K562 (cell line): ENCODE measurements around the gene KLF1. TPM values are rescaled to one million over a fixed set of nuclear protein-coding genes. Genes with fewer than 3 reads are reported as not detected.
A peak's percentile ranks its signal among the peaks of the same experiment; 100 is the strongest.

Source experiments
- ATAC-seq: fragments of 200-7000 bp; cut with Tn5 transposase; 3 replicates; pipeline ENCODE4 v1.9.1; 2020; ENCODE audit warnings: moderate library complexity
- BruUV-seq: library from RNA; stranded (reverse); fragments of 400-500 nt; replicated peaks from 2 replicates; lab custom pipeline; 2021; lab: Mats Ljungman, UMichigan
- CTCF ChIA-PET: fragments of 300-600 bp; formaldehyde crosslinking; extraction: SDS; loops from one replicate; lab custom pipeline; 2021; ENCODE audit warnings: low intra/inter-chr PET ratio; lab: Yijun Ruan, JAX
- POLR2A ChIA-PET: fragments of 300-600, 350-650 bp; sonication (Branson Sonifier 250); formaldehyde crosslinking; extraction: SDS; loops from one replicate; lab custom pipeline; 2021; ENCODE audit warnings: antibody characterized with exemption, inconsistent platforms; lab: Yijun Ruan, JAX
- DNase-seq, 4 experiments: peaks; one replicate each; pipeline versions ENCODE4 v3.0.0 to v3.0.0-alpha.2; 2011 to 2018; ENCODE audit warnings: low spot score in 3 of 4, mixed read lengths in 3 of 4; ENCODE audit errors: extremely low read depth in 1 of 4
- FAIRE-seq: peaks from 2 replicates; lab custom pipeline; 2011; peaks lifted over from hg19 to GRCh38; lab: Jason Lieb, UNC
- H2AFZ ChIP-seq: 2 replicates; pipeline ENCODE4 v1.6.0; 2011; ENCODE audit warnings: low read depth, low read length, control low read depth, inconsistent platforms
- H3K27ac ChIP-seq: fragments of 200-600 bp; 3 replicates; pipeline ENCODE4 v1.8.0; 2011; ENCODE audit warnings: low read depth, mild to moderate bottlenecking, control low read depth, inconsistent platforms, low read length, moderate library complexity, mixed read lengths; ENCODE audit errors: extremely low read depth
- H3K27me3 ChIP-seq, 2 experiments: fragments of 300-600 bp in 1 of 2; 2 replicates in 1 of 2; 3 replicates in 1 of 2; pipeline versions ENCODE4 v1.6.0 to v1.8.0; 2011; ENCODE audit warnings: inconsistent platforms in 2 of 2, low read length in 2 of 2, mild to moderate bottlenecking in 1 of 2, mixed read lengths in 1 of 2, moderate library complexity in 1 of 2; ENCODE audit not compliant: control insufficient read depth in 2 of 2, insufficient read depth in 2 of 2
- H3K36me3 ChIP-seq: fragments of 300-600 bp; 3 replicates; pipeline ENCODE4 v1.8.0; 2011; ENCODE audit warnings: mild to moderate bottlenecking, low read length, inconsistent platforms; ENCODE audit not compliant: control insufficient read depth, insufficient read depth
- H3K4me1 ChIP-seq, 2 experiments: fragments of 200-600 bp in 1 of 2; replicated peaks in 1 of 2; 2 replicates in 1 of 2; 3 replicates in 1 of 2; pipeline versions ENCODE4 v1.5.1 to v1.8.0; 2011; ENCODE audit warnings: inconsistent platforms in 2 of 2, low read length in 2 of 2, mild to moderate bottlenecking in 1 of 2, mixed read lengths in 1 of 2, moderate library complexity in 1 of 2; ENCODE audit not compliant: control insufficient read depth in 2 of 2, insufficient read depth in 2 of 2
- H3K4me2 ChIP-seq: 2 replicates; pipeline ENCODE4 v1.6.1; 2011; ENCODE audit warnings: low read length, control low read depth, inconsistent platforms, mixed read lengths; ENCODE audit not compliant: insufficient read depth
- H3K4me3 ChIP-seq: fragments of 200-600 bp; sonication (generic), shearing (Covaris generic); 2 replicates; pipeline ENCODE4 v1.5.1; 2016; ENCODE audit warnings: control low read depth, inconsistent platforms
- H3K79me2 ChIP-seq: fragments of 200-600 bp; 3 replicates; pipeline ENCODE4 v1.8.0; 2011; ENCODE audit warnings: low read length, inconsistent platforms; ENCODE audit not compliant: control insufficient read depth, insufficient read depth
- H3K9ac ChIP-seq, 2 experiments: 2 replicates each; pipeline versions ENCODE4 v1.6.0 to v1.6.1; 2011; ENCODE audit warnings: low read depth in 2 of 2, low read length in 2 of 2, control low read depth in 1 of 2, inconsistent platforms in 1 of 2, mild to moderate bottlenecking in 1 of 2, mixed read lengths in 1 of 2; ENCODE audit not compliant: insufficient read depth in 1 of 2
- H3K9me1 ChIP-seq: one replicate; pipeline ENCODE4 v1.6.0; 2011; ENCODE audit warnings: inconsistent platforms, mild to moderate bottlenecking, low read length, moderate library complexity; ENCODE audit not compliant: control insufficient read depth, insufficient read depth
- H3K9me3 ChIP-seq: replicated peaks from 2 replicates; pipeline ENCODE4 v1.5.1; 2011; ENCODE audit warnings: low read depth, low read length, inconsistent platforms; ENCODE audit not compliant: control insufficient read depth, insufficient read depth
- H4K20me1 ChIP-seq: replicated peaks from 2 replicates; pipeline ENCODE4 v1.6.1; 2011; ENCODE audit warnings: low read length, inconsistent platforms, mixed read lengths; ENCODE audit not compliant: control insufficient read depth, insufficient read depth
- MIER1 ChIP-seq: fragments of 450-650 bp; IDR thresholded peaks from 2 replicates; pipeline ENCODE4 v1.6.1; 2016; ENCODE audit warnings: antibody characterized with exemption, mild to moderate bottlenecking, low read depth
- WGBS: fragments of 100-300 bp; shearing (Covaris generic); methylation state at CpG from one replicate; pipeline ENCODE4 v1.1.6; 2016; ENCODE audit warnings: low coverage, mixed read lengths; ENCODE audit not compliant: insufficient coverage; ENCODE audit errors: missing lambda C conversion rate; 5-methylcytosine and 5-hydroxymethylcytosine counted together
- in situ Hi-C: fragments of 300-500 bp; cut with MboI; formaldehyde crosslinking; loops from 4 replicates; pipeline ENCODE4 v1.15.0; 2018; ENCODE audit warnings: inconsistent platforms, mixed read lengths
- intact Hi-C: fragments of 100-400 bp; cut with micrococcal nuclease; formaldehyde crosslinking; loops from 2 replicates; pipeline ENCODE4 v1.14.2; 2022
- polyA plus RNA-seq, 8 experiments: library from polyadenylated mRNA; depleted of rRNA in 4 of 8; stranded (reverse) in 5 of 8; unstranded in 3 of 8; fragments of >200 nt; fragmentation: Nextera tagmentation in 2 of 8; fragmentation: Illumina TruSeq in 1 of 8; extraction: Ambion mirVana in 2 of 8; extraction: Trizol in 1 of 8; gene quantifications; 2 replicates each; pipeline versions ENCODE4 v1.2.1 to v1.2.3, GENCODE V29; 2011 to 2014; ENCODE audit warnings: inconsistent platforms in 1 of 8, missing spikeins in 1 of 8
- total RNA-seq, 7 experiments: library from RNA; depleted of rRNA in 6 of 7; stranded (reverse); fragments of >200 nt in 6 of 7; fragmentation: Illumina TruSeq in 2 of 7; extraction: Trizol in 2 of 7; gene quantifications; 2 replicates each; pipeline versions ENCODE4 v1.2.1 to v1.2.3, GENCODE V29; 2011 to 2021; ENCODE audit warnings: low replicate concordance in 1 of 7
- TF ChIP-seq, protein P1 (sequence below): sonication (generic); formaldehyde crosslinking; IDR thresholded peaks from 2 replicates; pipeline ENCODE4 v1.8.0; 2022; ENCODE audit warnings: missing genetic modification reagents, mild to moderate bottlenecking, moderate library complexity, borderline replicate concordance

The KLF1 gene
- total and polyA plus RNA-seq, 9 of the 15 experiments (the other 6 are each of a cell fraction or from before 2014, with no cell fraction given): 8.4 to 163 (median 47.3) TPM

DNA sequence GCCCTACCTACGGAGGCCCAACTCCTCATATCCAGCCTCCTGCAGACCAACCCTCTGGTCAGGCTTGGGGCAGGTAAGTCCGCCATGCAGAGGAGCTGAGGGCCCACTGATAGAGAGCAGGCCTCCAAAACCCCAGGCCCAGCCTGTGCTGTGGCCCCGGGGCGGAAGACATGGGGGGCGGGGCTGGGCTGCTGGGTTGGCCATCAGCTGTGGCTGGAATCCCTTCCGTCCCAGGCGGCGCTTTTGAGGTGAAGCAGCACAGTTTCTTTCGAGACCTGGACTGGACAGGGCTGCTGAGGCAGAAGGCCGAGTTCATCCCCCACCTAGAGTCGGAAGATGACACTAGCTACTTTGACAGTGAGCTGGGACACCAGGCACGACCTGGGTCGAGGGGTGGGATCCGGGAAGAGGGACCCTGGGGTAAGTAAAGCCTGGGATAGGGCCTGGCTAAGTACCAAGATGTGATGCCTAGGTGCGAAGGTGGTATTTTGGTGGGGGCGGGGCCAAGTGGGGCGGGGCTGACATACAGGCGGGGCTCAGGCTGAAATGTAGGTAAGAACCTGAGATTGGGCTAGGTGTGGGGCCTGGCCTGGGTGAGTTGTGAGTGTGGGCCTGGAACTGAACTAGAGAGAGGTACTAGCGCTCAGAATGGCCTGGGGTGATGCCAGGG, 21.1 kb downstream of the KLF1 start:
- H3K9me1 ChIP-seq: no peaks in the 10 kb centered on the region
- no peaks in the 10 kb centered on the region for H3K36me3 ChIP-seq
- H3K27me3 ChIP-seq: no peaks in the 10 kb centered on the region
- CTCF ChIA-PET: no interaction called here
- H2AFZ ChIP-seq: no peak overlapping the region
- H3K4me2 ChIP-seq: no peak overlapping the region
- H3K9ac ChIP-seq: no peak overlapping the region
- H3K79me2 ChIP-seq: no peaks in the 10 kb centered on the region
- no peaks in the 10 kb centered on the region; the same call in 1 of the 2 replicates for H4K20me1 ChIP-seq
- no TSS peak for BruUV-seq
- DNase-seq (no peak), FAIRE-seq (no peak), ATAC-seq (no peak)
- POLR2A ChIA-PET: interaction anchor here (0.9 to 1.5 kb wide), 2 partner anchors 12 to 19 kb away, joined by 3 to 4 read pairs; no protein-coding TSS in a partner anchor
- no peak overlapping the region for H3K27ac ChIP-seq
- peaks cover 8 to 38% of the 10 kb centered on the region in 2 experiments; a peak in 4 of 5 replicates for H3K4me1 ChIP-seq
- no peak overlapping the region for H3K4me3 ChIP-seq
- no peaks in the 10 kb centered on the region for H3K9me3 ChIP-seq
- in situ Hi-C loops (no loop called here), intact Hi-C loops (no loop called here)
- 66% methylated on average over 15 of the region's 19 CpGs for WGBS
- TF ChIP-seq, protein P1, sequence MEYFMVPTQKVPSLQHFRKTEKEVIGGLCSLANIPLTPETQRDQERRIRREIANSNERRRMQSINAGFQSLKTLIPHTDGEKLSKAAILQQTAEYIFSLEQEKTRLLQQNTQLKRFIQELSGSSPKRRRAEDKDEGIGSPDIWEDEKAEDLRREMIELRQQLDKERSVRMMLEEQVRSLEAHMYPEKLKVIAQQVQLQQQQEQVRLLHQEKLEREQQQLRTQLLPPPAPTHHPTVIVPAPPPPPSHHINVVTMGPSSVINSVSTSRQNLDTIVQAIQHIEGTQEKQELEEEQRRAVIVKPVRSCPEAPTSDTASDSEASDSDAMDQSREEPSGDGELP (CRISPR knock-in tag): peak; percentile 48; the same call in 1 of the 2 replicates
- no peak for TF ChIP-seq MIER1
